Bronchial epithelial cell (primary cell): ENCODE data around the gene ZNF750. TPM values are rescaled to one million over a fixed set of nuclear protein-coding genes. Genes with fewer than 3 reads are reported as not detected.

ENCODE experiments used
- DNase-seq: peaks from one replicate; pipeline ENCODE4 v3.0.0-alpha.2; 2010; ENCODE audit warnings: low read depth
- FAIRE-seq: peaks from 2 replicates; lab custom pipeline; 2011; peaks lifted over from hg19 to GRCh38; lab: Jason Lieb, UNC
- H3K27me3 ChIP-seq: 2 replicates; pipeline ENCODE4 v1.5.1; 2011; ENCODE audit warnings: low read length; ENCODE audit not compliant: control insufficient read depth, insufficient read depth
- H3K36me3 ChIP-seq: 2 replicates; pipeline ENCODE4 v1.5.1; 2011; ENCODE audit warnings: low read length; ENCODE audit not compliant: control insufficient read depth, insufficient read depth
- H3K4me3 ChIP-seq: 2 replicates; pipeline ENCODE4 v1.5.1; 2011; ENCODE audit warnings: mild to moderate bottlenecking, low read depth, low read length, control low read depth
- CTCF ChIP-seq: IDR thresholded peaks from 2 replicates; pipeline ENCODE4 v1.5.1; 2011; ENCODE audit warnings: mild to moderate bottlenecking, moderate library complexity, low read length, control low read depth, inconsistent platforms; ENCODE audit not compliant: insufficient read depth, severe bottlenecking
- total RNA-seq: library from RNA; depleted of rRNA; stranded (reverse); fragments of >200 nt; gene quantifications from 2 replicates; pipeline ENCODE4 v1.2.1, GENCODE V29; 2014

The ZNF750 gene
- total RNA-seq, 1 donor from 2014 or later = 3.2 TPM

GRCh38 chr17:82820278-82821251 lies 19.3 kb downstream of the ZNF750 start:
- DNase-seq (no peak), FAIRE-seq (no peak)
- no peak for TF ChIP-seq CTCF
- Histone ChIP-seq H3K27me3 (no peaks in the 10 kb centered on the region), H3K36me3 (peaks cover 4% of the 10 kb centered on the region), H3K4me3 (no peak overlapping the region)

- no peak for DNase-seq
- no peak for FAIRE-seq
- Histone ChIP-seq H3K27me3 (no peaks in the 10 kb centered on the region), H3K36me3 (peaks cover 7% of the 10 kb centered on the region), H3K4me3 (no peak overlapping the region)
- TF ChIP-seq CTCF = no peak
Measured at GRCh38 chr17:82817947-82818346, 21.9 kb downstream of the ZNF750 start.

GRCh38 chr17:82816358-82816757 lies 23.5 kb downstream of the ZNF750 start:
- DNase-seq (no peak), FAIRE-seq (no peak)
- Histone ChIP-seq H3K4me3 (no peak overlapping the region), H3K36me3 (peaks cover 7% of the 10 kb centered on the region), H3K27me3 (no peaks in the 10 kb centered on the region)
- TF ChIP-seq CTCF = no peak

GRCh38 chr17:82815790-82816305 lies 24.0 kb downstream of the ZNF750 start:
- H3K36me3 ChIP-seq = peaks cover 7% of the 10 kb centered on the region
- no peak for FAIRE-seq

GRCh38 chr17:82815354-82815753 lies 24.5 kb downstream of the ZNF750 start:
- Histone ChIP-seq H3K4me3 (no peak overlapping the region), H3K36me3 (peaks cover 7% of the 10 kb centered on the region), H3K27me3 (no peaks in the 10 kb centered on the region)
- no peak for DNase-seq
- TF ChIP-seq CTCF = no peak
- no peak for FAIRE-seq

More at GRCh38 chr17:82815790-82816305, 24.0 kb downstream of the ZNF750 start:
- TF ChIP-seq CTCF = no peak
- Histone ChIP-seq H3K4me3 (no peak overlapping the region), H3K27me3 (no peaks in the 10 kb centered on the region)
- no peak for DNase-seq
